Measurements from ENCODE around the gene SUCLG1.
"Not testable (repeated sequence)": the region's sequence is repeated elsewhere in the genome, so short reads cannot be mapped to it uniquely, and the experiment has no call there.

Gene SUCLG1

DNA sequence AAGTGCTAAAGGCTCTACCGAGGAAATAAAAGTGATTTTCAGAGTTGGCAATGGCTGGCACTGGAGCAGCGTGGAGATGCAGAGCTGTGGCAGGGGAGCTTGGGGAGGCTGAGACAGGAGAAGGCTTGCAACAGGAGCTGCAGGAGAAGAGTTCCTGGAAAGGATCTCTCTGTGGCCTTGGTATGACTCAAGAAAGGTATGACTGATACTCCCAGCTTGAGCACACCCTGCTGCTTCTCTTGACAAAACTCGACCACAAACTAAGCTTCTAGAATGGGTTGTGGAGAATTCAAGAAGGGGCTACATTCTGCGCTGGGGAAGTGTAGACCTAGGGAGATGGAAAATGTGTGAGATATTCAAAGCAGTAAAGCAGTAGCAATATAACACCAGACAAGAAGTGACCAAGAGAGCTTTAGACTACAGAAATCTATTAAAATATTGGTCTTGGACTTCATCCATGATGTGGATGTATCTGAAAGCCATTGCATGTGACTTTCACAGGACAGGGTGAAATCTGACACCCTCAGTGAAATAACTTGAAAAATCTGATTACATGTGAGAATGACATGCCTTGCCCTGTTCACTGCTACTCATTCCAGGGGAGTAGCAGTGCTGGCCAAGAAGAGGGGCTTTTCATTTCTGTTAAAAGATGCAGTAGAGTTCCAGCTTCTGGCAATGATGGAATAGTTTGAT, 41.5 kb downstream of the SUCLG1 start:
- DNase-seq: no peak

DNA sequence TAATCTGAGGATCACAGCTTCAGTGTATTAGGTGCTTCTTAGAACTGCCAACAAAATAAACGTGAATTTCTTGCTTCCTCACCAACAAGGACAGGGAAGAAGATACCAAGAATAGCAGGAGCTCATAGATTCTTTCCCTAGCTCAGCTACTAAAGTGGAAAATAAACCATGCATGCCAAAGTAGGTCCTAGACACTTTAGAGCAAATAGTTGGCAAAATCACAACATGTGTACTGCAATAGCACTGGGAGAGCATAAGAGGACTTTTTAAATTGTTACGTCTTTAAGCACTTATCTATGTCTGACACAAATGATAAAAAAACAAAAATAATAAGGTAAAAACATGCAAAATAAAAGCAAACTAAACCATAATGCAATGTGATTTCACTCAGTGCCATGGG, 49.5 kb downstream of the SUCLG1 start:
- no peak for DNase-seq

GRCh38 chr2:84402111-84402510, 57.0 kb downstream of the SUCLG1 start:
- not testable (repeated sequence) for DNase-seq

GRCh38 chr2:84399839-84400238, 59.2 kb downstream of the SUCLG1 start:
- not testable (repeated sequence) for DNase-seq

DNA sequence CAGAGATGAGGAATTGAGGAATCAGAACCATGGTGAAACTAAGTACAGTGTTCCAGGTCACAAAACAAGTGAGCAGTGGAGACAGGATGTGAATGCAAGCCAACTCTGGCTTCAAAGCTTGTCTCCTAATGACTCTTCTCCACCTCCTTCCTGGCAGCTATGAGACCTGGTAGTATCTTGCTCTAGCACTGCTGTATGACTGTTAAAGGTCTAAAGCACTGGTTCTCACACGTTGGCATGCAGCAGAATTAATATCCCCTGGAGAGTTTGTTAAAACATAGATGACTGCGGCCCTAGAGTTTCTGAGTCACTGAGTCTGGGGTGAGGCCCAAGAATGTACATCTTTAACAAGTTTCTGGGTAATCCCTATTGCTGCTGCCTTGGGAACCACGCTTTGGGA, 63.3 kb downstream of the SUCLG1 start:
- no peak for DNase-seq

DNA sequence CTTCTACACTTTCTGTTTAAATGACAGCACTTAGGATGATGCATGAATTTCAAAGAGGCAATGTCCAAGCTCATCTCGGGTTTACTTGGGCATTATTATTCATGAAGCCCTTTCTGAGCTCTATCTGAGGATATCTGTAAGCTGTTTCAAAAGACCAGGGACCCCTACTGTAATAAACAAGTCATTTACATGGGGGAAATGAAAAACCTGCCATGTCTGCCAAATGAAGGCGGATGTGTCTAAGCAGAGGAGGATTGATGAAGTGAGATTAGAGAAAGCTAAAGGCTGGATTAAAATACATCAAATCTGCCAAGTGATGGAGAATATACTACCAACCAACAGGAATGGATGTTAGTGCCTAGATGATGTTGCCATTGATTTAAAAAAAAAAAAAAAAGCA, 64.5 kb downstream of the SUCLG1 start:
- DNase-seq: no peak

DNA sequence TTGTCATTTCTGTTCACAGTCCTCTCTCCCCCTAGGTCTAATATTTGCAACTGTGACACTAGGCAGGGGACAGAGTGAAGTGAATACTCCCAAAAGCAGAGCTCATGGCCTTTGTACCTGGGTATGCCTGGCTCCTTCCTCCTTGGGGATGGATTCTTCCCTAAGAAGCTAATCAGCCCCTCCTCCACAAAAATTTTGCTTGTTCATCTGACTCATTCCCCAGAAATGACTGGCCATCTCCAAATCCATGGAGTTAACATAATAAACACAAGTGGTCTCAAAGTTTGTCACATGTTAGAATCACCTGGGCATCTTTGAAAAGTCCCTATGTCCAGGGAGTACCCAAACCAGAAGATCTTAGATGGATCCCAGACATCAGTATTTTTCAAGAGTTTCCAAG, 65.3 kb downstream of the SUCLG1 start:
- DNase-seq: no peak

DNA sequence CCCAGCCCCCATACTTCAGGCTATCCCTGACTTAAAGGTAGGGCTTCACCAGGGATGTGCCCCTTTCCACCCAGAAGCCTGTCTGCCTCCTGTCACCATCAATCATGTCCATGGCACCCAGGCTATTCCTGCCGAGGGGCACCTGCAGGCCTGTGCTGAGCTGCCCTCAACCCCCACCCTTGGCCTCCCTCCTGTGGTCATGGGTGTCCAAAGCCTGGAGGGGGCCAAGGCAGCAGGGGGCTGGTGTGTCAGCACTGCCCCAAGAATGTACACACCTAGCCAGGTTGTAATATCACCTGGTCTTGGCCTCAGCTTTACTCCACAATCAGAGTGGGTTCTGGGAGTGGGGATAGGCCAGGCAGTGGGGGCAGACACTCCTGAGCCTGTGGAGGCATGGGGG, 69.3 kb downstream of the SUCLG1 start:
- no peak for DNase-seq

DNA sequence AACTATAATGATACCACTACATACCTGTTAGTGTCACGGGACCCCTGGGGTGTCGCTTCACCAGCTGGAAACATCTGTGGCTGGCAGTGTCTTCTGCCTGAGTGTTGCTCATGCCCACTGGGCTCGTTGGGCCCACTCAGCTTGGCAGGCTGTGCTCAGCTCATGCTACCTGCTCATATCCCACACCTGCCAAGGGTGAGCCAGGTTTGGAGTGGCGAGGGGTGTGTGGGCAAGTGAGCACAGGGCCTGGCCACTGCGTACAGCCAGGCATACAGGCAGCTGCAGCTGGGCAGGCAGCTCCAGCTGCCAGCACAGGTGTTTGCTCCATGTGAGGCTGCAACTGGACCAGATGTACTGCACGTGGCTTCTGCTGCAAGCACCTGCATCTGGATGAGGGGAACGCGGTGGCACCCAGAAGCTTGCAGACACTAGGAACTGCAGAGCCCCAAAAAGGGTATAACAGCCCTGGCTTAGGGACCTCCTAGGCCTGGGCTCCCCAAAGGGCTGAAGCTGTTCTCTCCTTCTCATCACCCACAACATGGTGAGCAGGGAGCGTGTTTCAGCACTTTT, 70.1 kb downstream of the SUCLG1 start:
- no peak for DNase-seq

- DNase-seq: no peak
These were observed 70.9 kb downstream of the SUCLG1 start for GRCh38 chr2:84388133-84388532.

DNA sequence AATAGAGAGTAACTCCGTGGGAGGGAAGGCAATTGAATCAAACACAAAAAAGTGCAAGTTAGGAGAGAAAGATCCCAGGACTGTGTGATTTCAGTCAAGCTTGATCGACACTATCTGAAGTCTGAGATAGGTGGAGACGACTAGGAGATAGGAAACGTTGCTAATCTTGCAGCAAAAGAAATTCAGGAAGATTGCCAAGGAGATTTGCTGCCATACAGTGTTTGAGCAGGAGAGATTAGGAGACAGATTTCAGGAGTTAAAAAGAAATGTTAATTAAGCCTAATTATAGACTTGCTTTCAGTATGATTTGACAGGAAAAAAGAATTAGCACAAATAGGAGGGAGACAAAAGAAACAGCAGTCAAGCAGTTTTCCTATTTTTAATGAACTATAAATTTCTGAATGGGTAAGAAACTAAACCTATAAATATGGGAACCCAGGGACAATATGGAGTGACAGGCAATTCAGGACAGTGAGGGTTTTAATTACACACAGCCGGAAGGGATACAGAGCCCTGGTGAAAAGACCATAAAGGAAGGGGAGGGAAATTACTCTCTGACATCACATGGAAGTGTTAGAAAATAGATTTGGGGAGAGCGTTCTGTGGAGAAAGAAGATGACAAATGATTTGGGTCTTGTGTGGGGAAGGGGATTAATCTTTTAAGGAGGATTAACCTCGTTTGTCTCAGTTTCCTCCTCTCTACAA, 72.6 kb downstream of the SUCLG1 start:
- DNase-seq: no peak

- DNase-seq: no peak
These were observed 75.8 kb downstream of the SUCLG1 start for GRCh38 chr2:84383271-84383670.

DNA sequence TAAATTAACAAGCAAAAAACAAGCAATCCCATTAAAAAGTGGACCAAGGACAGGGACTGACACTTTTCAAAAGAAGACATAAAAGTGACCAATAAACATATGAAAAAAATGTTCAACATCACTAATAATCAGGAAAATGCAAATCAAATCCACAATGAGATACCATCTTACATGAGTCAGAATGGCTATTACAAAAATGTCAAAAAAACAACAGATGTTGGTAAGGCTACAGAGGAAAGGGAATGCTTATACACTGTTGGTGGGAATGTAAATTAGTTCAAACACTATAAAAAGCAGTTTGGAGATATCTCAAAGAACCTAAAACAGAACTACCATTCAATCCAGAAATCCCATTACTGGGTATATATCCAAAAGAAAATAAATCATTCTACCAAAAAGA, 78.2 kb downstream of the SUCLG1 start:
- DNase-seq: no peak

GRCh38 chr2:84378960-84379359, 80.1 kb downstream of the SUCLG1 start:
- no peak for DNase-seq

- DNase-seq: no peak
These were observed 84.1 kb downstream of the SUCLG1 start for GRCh38 chr2:84375020-84375419.

DNA sequence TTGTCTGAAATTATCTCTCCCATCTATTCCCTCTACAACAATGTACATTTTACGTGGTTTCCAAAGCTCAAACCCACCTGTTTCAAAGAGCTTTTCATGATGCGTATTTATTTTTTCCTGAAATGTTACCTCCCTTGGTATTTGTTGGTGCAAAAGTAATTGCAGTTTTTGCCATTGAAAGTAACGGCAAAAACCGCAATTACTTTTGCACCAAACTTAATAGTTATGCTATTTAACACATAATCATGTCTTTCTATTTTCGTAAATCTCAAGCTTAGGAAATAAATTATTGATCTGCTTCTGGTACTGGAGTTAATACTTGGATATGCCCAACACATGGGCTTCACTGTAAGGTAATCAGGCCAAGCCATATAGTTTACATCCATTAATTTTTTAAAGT, 85.2 kb downstream of the SUCLG1 start:
- DNase-seq: no peak

All from SIG-M5 (cell line).